G401.6 (cell line): ENCODE measurements around the gene KLLN.
"Not testable (repeated sequence)": the region's sequence is repeated elsewhere in the genome, so short reads cannot be mapped to it uniquely, and the experiment has no call there.

Experiments
- FAIRE-seq: peaks from 2 replicates; lab custom pipeline; 2012; peaks lifted over from hg19 to GRCh38; lab: Jason Lieb, UNC

KLLN gene

GRCh38 chr10:87842220-87842641 is 21.1 kb downstream of the KLLN start:
- FAIRE-seq, result no peak

DNA sequence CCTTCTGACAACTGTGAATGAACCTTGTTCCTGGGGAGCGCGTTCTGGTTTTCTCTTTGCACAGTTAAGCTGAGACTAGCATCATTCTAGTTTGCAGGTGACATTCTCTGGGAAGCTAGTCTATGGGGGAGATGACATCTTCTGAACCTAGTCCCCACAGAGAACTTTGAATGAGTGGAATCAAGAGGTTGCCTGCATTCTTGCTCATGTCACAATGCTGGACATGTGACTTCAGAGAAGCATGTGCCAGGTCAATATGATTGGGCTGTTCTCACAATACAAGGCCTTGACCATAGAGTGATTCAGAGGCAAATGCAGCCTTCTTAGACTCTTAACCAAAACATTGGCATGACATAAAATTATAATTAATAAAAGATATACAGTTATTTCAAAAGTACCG is 22.1 kb downstream of the KLLN start:
- FAIRE-seq, result no peak

DNA sequence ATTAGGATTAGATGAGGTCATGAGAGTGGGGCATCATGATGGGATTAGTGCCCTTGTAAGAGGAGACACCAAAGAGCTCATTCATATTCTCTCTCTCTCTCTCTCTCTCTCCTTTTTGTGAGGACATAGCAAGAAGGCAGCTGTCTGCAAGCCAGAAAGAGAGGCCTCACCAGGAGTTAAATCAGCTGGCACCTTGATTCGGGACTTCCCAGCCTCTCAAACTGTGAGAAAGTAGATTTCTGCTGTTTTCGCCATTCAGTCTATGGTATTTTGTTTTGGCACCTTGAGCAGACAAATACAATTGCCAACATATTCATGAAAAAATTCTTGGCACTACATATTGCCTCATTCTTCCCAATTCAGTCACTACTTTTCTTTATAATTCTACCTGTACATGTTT is 24.7 kb downstream of the KLLN start:
- FAIRE-seq, result no peak

DNA sequence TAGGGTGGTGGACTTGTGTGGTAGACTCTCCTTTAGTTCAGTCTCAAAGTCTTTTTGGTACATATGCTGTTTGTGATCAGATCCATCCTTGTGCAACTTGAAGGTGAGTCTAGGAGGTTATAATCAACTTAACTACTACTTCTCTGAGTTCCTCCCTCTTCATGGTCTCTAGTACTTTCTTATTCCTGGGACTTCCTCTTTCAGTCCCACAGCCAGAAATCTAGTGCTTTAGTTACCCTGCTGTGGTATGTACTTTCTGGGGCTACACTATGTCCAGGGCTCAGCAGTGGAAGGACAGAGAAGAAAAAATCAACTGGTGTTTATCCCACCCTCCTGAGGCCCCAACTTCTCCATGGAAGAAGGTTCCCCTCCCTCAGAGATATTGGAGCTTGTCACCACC is 25.9 kb downstream of the KLLN start:
- FAIRE-seq, result no peak

DNA sequence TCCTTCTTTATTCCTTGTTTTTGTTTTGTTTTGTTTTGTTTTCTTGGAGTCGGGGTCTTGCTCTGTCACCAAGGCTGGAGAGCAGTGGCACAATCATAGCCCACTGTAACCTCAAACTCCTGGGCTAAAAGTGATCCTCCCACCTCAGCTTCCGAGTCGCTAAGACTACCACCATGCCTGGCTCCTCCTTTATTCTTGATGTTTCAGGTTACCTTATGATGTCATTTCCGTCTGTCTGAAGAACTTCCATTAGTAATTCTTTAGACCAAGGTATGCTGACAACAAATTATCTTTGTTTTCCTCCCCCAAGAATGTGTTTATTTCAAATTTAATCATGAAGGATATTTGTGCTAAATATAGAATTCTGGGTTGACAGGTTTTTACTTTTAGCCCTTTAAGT is 27.2 kb downstream of the KLLN start:
- no peak for FAIRE-seq

GRCh38 chr10:87829986-87830729 is 33.2 kb downstream of the KLLN start:
- no peak for FAIRE-seq

DNA sequence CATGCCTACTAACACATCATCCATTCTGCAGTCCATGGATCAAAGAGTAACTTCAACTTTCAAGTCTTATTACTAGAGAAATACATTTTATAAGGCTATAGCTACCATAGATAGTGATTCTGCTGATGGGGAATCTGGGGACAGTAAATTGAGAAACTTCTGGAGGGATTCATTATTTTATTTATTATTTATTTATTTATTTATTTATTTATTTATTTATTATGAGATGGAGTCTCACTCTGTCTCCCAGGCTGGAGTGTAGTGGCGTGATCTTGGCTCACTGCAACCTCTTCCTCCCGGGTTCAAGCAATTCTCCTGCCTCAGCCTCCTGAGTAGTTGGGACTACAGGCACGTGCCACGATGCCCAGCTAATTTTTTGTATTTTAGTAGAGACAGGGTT is 34.3 kb downstream of the KLLN start:
- not testable (repeated sequence) for FAIRE-seq

DNA sequence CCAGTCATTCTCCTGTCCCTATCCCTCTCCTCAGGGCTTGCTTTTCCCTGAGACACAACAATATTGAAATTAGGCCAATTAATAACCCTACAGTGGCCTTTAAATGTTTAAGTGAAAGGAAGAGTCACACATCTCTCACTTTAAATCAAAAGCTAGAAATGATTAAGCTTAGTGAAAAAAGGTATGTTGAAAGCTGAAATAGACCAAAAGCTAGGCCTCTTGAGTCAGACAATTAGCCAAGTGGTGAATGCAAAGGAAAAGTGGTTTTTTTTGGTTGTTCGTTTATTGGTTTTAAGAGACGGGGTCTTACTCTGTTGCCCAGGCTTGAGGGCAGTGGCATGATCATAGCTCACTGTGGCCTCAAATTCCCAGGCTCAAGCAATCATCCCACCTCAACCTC is 35.7 kb downstream of the KLLN start:
- no peak for FAIRE-seq

- FAIRE-seq, result no peak
These were observed 36.7 kb downstream of the KLLN start for GRCh38 chr10:87826653-87827052.

DNA sequence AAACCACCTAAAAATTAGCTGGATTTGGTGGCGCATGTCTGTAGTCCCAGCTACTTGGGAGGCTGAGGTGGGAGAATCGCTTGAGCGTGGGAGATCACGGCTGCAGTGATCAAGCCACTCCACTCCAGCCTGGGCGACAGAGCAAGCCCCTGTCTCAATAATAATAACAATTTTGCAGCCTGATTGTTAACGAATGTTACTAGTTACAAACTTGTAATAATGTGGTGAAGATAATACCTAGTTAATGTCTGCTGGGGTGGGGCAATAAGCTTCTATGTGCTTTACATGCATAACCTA is 44.1 kb downstream of the KLLN start:
- FAIRE-seq, result no peak

- no peak for FAIRE-seq
These were observed 44.6 kb downstream of the KLLN start for GRCh38 chr10:87818505-87819288.

- peak; percentile 80 for FAIRE-seq
These were observed 45.5 kb downstream of the KLLN start, which contains the start of gene ATAD1 for GRCh38 chr10:87817609-87818504. Gene ATAD1 (minus strand): TSS chr10:87818226. CDS start chr10:87814599, 3,627 bp downstream.

- peak; percentile 8 for FAIRE-seq
These were observed 46.3 kb downstream of the KLLN start for GRCh38 chr10:87816898-87817608.

- peak; percentile 13 for FAIRE-seq
These were observed 47.0 kb downstream of the KLLN start for GRCh38 chr10:87816163-87816897.
